Left hindlimb (tissue), 1 donor: ENCODE data around the gene NRG3.

Experiments used
- DNase-seq: peaks from one replicate; pipeline ENCODE4 v3.0.0-alpha.2; 2018

NRG3 gene

DNA sequence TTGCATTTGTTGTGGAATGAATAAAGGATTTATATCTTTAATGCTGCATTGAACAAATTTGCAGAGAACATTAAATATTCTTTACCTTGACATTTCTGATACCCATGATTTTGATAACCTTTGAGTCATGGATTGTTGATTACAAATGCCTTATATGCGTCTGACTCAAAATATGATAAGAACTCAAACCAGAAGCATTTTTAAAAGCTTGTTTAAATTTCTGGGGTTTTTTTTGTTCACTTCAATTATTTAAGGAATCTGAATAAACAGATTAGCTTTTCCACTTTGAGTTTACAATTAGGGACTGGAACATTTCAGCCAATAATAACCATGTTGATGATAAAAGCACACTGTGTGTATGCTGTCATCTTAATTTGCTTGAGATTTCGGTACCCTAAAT, 253.5 kb downstream of the NRG3 start:
- DNase-seq, result no peak

DNA sequence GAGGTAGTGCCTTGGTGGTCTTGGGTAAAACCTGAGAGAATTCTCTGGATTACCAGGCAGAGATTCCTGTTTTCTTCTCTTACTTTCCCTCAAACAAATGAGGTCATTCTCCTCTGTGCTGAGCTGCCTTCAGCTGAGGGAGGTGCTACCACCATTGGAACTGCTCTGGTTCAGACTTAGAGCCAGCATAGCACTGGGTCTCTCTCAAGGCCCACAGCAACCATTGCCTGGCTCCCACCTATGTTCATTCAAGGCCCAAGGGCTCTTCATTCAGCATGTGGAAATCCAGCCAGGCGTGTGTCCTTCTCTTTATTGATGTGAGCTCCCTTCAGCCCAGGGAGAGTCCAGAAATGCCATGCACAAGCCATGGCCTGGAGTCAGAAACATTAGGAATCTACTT, 261.1 kb downstream of the NRG3 start:
- no peak for DNase-seq

DNA sequence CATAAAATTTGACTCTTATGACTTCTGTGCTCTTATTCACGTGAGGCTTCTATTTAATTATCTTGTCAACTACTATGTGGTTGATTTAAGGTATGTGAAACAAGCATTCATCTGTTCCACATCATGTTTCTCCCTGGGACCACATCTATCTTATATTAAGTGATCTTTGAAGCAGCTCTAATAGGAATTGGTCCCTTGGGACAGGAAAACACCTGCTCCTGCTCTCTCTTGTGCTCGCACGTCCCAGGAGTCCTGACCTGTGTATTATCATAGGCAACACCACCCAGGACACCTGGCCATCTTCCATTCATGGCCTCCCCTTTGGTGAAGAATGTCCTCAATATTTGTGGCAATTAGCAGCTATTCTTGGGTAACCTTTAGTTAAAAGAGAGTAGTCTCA, 269.2 kb downstream of the NRG3 start:
- DNase-seq, result no peak

DNA sequence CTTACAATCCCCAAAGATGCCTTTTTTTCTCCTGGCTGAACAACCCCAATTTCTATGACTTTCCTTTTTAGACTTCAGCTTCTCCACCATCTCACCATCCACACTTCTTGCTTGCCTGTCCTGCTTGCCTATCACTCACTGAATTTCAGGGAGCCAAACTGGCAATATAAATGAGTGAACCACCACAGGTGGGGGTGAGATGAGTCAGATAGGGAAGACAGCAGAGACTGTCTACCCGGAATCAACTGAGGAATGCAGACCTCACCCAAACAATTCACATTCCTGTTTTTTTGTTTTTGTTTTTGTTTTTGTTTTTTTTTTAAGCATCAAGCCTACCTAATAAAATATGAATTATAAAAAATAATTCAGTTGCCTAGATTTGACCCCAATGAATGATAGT, 273.8 kb downstream of the NRG3 start:
- DNase-seq, result no peak

DNA sequence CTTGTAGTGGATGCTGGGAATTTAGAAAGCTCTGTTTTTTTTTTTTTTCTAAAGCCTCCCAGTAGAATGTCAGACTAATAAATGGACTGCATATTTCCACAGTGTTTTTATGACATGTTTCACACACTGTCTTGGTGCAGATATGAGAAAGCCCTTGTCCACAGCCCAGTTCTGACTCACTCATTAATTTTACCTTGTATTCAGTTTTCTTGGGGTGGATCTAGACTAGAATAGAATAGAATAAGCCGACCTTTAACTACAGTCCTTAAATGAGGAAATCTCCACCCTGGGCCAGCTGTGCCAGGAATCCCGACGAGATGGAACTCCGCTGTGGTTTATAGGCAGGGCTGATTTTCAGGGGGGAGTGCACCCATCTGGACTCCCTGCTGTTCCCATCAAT, 274.7 kb downstream of the NRG3 start:
- DNase-seq, result no peak

DNA sequence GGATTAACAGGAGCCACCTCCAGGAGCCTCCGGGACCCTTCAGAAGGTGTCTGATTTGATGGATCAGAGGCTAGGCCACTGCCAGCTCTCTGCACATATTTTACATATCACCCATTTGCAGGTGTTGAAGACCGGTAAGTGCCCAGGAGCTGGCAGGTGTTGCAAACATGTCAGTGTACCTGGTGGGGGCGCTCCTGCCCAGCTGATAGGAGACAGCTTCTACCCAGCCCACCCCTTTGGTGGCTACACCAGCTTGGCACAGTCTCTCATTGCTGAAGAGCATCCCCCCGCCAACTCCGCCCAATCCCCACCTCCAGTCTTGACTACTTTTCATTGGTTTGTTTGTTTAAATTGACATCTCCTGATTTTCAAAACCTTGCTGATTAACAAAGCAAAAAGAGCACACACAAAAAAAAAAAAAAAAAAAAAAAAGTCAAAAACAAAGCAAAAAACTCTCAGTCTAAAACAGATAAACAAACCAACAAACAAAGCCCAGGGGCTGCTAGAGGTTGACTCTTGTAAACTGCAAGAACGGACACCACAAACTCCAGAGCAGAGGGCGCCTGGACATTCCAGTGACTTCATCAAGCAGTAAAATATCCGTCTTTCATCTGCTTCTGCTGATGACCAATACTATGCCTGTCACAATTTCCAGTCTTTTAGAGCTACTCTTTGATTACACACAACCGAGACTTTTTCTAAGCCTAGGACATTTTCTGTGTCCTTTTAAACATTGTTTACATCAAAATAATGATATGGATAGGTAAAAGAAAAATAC, 275.3 kb downstream of the NRG3 start:
- no peak for DNase-seq

DNA sequence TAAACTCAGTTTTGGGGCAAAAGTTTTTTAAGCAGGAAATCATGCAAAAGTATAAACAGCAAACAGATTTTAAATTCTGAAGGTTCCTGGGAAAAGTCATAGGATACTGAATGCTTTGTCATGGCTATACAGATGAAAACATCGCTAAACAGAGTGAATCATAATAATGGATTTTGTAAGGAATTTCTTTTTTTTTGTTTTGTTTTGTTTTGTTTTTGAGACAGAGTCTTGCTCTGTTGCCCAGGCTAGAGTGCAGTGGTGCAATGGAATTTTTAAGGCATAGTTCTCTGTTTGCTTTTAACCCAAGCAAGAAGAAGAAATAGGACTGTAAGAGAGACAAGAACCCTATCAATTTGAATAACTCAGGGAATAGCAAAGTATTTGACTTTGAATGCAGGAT, 285.3 kb downstream of the NRG3 start:
- no peak for DNase-seq

DNA sequence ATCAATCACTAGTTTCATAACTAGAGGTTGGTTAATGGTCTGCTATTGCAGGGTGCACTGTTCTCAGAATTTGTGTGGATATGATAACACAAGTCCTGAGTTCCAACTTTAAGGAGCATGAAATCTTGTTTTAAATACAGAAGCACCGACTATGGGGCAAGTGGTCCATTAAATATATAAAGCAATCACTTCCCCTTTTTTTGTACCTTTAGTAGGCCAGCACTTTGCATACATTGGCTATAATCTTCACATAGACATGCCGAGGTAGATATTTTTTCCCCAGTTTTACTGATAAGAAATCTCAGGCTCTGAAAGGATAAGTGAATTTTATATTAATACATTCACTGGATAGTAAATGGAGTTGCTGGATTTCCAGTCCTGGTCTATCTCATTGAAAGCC, 286.3 kb downstream of the NRG3 start:
- no peak for DNase-seq

DNA sequence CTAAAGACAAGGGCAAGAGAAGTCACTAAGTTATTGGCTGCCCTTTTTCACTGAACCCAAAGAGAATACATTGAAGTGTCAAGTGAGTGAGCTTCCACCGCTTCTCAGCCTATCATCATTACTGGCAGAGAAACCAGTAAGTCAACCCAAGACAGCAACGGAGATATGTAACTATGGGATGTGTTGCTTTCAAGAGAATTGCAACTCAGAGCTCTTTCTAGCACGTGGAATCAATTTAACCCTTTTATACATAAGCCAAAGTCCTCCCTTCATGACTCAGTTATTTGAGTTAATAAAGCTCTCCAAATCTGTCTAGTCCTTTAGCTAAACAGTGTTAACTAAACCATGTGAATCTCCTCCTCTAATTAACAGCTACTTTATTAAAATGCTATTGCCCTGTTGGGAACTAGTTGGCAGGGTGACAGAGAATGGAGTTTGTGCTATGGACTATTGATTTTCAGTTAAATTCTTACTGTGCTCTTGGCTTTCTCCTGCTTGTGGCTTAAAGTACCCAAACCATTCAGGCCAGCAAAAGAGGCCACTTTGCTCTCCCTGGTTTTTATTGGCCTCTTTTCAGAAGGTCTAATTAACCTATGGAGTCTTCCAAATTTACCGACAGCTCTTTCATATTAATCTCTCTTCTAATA, 287.7 kb downstream of the NRG3 start:
- DNase-seq, result no peak

DNA sequence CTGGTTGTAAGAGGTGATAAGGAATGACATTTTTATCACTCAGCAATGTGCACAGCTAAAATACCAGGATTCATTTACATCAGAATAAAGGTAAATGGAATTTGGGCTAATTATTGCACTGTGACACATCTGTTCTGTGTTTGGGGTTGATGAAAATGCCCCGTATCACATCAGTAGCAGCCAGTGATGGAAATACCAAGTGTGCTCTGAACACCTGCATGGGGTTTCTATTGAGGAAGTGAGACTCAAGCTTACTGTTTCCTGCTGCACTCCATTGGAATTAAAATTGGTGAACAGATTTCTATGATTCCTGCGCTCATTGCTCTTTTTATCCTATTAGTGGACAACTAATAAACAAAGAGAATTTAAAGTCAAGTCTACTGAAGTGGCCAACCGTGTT, 296.9 kb downstream of the NRG3 start:
- no peak for DNase-seq

DNA sequence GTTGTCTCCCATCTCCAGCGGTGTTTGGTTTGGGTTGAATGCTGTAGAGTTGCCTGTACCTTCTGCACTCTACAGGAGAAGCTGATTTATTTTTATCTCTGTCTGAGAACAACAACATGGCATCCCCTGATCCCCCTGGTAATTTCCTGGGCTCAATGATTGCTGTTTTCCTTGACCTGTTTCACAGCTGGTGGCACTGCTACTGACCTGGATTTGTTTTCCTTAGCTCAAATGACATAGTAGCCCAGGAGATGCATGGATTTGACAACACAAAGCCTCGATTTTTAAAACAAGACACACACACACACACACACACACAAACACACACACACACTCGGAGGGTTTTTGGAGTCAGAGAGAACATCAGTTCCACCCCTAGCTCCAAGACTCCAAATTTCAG, 301.6 kb downstream of the NRG3 start:
- no peak for DNase-seq

DNA sequence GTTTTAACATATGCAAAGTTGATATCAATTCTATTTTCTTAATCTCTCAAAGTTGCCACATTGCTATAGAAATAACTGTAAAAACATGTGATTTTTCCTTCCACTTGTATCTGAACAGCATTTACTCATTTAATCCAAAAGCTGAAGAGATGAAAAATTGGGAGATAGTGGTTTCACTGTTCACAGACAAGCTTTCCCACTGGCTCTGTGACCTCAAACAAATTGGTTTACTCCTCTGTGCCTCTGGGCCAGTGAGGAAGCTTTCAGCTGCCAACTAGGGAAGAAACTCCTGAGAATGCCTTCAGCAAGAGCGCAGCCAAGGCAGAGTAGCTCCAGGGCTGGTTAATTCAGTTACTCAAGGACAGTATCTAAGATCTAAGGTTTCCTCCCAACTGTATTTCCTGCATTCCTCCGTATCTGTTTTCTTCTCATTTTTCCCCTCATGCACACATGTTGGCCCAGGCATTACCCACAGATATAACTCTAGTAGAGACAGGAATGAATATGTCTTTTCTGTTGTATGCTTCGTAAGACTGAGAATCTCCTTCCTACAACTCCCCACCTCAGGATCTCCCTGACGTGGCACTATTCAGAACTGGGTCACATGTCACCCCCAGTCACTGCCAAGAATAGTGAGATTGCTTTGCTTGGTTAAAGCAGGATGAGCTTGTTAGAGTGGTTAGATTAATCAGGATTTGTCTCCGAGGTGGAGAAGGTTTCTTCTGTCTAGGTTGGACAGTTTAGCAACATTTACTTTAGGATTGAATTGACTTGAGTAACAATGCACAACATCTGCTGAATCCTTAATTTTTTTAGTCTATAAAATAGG, 315.7 kb downstream of the NRG3 start:
- no peak for DNase-seq

DNA sequence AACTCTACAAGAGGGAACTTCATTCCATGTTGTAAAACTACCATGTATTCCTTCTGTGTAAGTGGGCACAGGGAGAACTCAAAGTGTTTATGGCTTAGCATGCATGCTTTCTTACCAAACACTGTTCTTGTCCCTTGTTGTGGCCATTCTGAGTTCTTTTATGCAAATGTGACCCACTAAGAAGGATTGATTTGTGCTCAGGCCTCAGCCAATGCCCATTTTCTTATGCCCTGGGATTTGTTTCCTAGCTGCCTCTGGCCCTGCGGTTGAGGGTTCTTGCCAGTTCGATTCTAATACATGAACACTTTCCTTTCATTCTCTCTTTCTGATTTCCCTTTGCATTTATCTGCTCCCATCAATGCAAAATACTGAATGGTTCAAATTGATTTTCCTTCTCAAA, 316.7 kb downstream of the NRG3 start:
- DNase-seq, result no peak

DNA sequence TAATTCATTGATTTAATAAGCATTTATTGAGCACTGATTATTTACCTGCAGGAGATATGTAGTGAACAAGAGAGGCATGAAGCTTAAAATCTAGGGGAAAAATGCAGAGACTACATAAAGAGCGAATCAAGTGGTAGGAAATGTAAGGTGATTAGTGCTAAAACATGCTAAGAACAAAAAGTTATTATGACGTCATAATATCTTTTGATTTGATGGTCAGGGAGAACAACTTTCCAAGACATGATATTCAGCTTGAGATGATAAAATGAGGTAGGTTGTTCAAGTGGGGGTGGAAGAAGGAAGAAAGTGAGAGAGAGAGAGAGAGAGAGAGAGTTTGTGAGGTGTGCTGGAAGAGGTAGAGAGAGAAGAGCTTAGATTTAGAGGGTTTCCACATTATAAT, 317.7 kb downstream of the NRG3 start:
- DNase-seq, result no peak

DNA sequence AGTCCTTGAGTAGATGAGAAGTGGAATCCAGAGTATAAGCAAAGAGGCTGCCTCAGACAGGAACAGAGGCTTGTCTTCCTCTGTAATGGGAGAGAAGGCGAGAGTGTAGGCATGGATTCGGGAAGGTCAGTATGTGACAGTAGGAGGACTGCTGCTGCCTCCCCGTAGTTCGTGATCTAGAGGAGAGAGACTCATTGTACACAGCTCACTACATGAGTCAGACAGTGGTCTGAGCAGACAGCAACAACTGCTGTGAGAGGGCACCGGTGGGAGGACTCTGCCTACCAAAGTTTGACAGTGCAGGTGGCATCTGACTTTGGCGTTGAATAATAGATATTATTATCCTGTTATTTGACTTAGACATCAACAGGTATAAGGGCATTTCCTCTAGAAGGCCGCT, 319.4 kb downstream of the NRG3 start:
- no peak for DNase-seq

DNA sequence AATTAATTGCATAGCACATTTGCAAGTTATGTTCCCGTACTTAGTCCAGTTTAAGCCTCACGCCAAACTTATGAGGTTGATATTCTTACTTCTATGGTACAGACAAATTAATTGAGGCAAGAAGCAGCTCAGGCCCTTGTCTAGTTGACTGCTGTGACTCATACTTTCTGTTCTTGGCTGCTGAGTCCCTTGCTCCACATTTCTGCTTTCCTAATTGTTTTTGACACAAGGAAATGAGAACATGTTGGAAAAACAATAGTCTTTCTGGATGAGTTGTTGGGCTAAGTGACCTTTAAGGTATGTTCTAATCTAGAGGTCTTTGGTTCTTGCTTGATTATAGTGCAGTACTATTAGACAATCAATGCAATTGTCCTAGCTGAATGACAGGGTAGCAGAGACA, 331.8 kb downstream of the NRG3 start:
- DNase-seq, result no peak

DNA sequence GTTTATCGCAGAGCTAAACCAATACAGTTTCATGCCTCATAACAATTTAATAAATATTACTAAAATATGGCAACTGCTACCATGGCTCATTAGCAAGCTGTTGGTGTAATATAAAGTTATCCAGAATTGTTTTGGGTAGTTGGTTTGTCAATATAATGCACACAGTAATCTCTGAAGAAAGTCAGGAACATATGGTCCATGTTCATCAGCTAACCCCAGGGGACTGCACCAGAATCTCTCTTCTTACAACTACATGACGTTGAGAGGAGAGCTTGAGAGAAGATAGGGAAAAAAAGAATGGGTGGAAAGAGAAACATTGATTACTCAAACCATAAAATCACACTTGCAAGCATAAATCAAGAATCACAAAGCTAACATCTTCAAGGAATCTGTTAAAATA, 333.7 kb downstream of the NRG3 start:
- DNase-seq, result no peak

DNA sequence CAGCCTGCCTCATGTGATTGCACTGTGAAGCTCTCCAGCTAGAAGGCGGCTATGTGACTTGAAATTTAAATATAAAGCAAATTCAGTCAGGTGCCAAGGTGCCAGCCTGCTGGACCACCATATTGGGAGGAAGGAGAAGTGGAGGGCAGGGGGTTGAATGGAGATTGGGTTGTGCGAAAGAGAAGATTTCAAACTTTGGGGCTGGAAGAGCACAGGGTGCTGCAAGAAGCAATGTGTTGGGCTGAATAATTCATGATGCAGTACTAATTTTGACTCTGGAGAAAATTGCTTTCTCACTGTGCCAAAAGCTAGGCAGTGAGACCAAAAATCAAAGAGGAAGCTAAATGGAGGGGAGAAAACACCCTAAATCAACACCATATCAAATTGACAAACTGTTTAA, 335.3 kb downstream of the NRG3 start:
- no peak for DNase-seq

DNA sequence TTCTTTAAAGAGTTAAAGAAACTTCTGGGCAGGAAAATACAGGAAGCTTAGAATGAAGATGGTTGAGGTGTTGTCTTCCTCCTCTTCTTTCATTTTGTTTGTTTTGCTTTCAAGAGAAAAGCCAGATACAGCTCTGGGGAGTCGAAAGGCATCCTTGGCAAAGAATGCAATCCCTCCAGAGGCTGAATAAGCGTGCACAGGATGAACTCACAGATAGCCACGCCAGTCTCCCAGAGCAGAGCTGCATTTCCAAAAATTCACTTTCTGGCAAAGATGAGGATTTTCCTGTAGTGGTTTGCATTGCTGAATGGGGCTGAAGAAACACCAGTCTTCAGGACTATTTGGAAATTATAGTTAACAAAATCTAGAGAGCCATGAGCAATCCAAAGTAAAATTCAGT, 336.4 kb downstream of the NRG3 start:
- no peak for DNase-seq

DNA sequence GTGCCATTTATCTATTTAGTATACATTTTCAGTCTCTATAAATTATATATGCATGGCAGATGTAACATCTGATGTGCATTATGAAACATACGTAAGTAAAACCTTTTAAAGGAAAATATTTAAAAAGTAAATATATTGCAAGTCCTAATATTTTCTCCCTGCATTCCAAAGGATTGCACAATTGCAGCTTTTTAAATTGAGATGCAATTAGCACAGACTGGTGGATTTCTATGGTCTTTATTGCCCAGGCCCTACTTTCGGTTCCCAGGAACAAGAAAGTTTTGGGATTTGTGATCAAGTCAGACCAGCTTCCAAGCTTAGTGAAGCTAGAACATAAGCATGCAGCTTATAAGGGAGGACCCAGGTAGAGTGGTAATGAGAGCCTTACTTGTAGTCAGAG, 337.8 kb downstream of the NRG3 start:
- no peak for DNase-seq

DNA sequence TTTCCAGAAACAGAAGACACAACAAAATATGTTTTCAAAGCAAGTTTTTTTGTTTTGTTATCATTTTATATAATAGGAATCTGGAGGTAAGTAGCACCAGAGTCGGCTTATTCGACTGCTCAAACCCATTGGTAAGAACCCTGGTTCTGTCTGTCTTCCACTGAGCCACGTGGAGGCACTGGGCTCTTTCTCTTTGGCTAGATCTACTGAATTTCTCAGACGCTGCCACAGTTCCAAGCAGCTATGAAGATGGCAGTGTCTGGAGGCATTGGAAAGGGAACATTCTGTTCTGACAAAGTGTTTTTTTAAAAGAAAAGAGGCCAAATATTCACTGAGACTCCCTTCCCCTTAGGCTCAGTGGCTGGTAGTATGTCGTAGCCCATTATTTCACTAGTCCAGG, 338.8 kb downstream of the NRG3 start:
- DNase-seq, result no peak

DNA sequence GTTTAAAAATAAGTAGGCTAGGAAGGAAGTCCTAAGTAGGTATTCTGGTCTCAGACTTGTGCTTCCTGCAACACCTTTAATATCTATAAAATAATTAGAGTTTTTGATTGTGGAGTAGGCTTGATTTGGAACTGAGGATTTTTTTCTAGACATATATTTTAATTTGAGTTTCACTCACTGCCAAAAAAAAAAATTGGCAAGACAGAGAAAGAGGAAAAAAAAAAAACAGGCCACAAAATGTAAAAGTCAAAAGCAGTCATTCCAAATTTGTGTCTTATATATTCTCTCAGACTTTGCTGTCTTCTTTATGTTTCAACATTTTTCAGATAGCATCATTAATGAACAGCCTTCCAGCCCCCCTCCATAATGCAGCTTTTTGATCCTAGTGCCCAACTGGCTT, 346.1 kb downstream of the NRG3 start:
- no peak for DNase-seq

DNA sequence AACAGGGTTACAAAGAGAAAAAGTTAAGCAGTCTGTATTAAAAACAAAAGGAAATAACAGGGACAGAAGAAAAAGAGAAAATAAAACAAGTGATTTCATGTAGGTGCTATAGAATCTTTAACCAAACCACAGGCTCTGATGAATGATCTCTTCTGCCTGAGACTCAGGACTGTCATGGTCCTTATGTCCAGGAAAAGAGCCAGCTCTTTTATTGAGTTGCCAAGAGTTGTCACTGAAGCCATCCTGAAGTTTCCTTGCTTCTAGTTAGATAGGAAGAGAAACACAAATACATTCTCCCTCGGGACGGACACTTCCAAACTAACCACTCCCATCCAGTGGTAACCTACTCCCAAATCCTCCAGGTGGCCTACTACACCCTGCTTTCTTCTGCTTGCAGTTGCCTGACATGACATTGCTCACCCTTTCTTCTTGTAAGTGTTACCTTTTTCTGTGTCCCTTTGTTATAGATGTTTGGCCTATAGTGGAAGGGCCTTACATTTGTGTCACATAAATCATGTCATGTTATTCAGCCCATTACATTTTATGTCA, 346.7 kb downstream of the NRG3 start:
- DNase-seq, result no peak

DNA sequence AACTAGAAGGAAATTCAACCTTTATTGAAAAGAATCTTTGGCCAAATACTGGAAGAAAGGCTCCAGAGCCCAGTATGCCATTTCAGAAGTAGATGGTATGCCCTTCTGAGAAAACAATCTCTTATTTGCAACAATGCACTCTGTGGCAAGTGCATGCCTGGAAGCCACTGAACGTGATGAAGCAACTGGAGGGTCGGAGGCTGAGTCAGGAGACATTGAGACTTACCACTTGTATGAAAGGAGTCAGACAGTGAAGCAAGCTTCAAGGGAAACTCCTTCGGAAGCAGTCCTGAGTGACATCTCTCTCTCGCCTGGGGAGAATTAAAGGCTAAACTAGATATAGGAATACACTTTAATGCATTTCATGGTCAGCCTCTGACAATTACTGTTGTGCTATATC, 353.7 kb downstream of the NRG3 start:
- no peak for DNase-seq
